GM12878 (cell line): ENCODE measurements around the gene CES4A. TPM values are rescaled to one million over a fixed set of nuclear protein-coding genes. Genes with fewer than 3 reads are reported as not detected.

ENCODE experiments used
- CREM ChIP-seq: IDR thresholded peaks from 2 replicates; pipeline ENCODE4 v1.6.1; 2014; ENCODE audit warnings: antibody characterized with exemption, low read depth
- EED ChIP-seq: sonication (generic); IDR thresholded peaks from 2 replicates; pipeline ENCODE4 v1.6.1; 2016; ENCODE audit warnings: antibody characterized with exemption, low read depth
- EP300 ChIP-seq, 2 experiments: fragments of 150-350 bp in 1 of 2; IDR thresholded peaks; 2 replicates each; pipeline ENCODE4 v1.6.1; 2011 to 2012; ENCODE audit warnings: low read depth in 2 of 2, low read length in 2 of 2, borderline replicate concordance in 1 of 2, improper control_type of control experiment in 1 of 2, inconsistent platforms in 1 of 2; ENCODE audit not compliant: control insufficient read depth in 1 of 2
- FOXK2 ChIP-seq: fragments of 450-650 bp; IDR thresholded peaks from 2 replicates; pipeline ENCODE4 v1.6.1; 2017; ENCODE audit warnings: mild to moderate bottlenecking, moderate library complexity
- GATAD2B ChIP-seq: fragments of 450-650 bp; conservative IDR thresholded peaks from 2 replicates; pipeline ENCODE4 v1.6.1; 2017; ENCODE audit warnings: low read depth, mild to moderate bottlenecking, moderate library complexity
- HDGF ChIP-seq: fragments of 450-650 bp; IDR thresholded peaks from 2 replicates; pipeline ENCODE4 v1.6.1; 2016; ENCODE audit warnings: antibody characterized with exemption
- IRF4 ChIP-seq: IDR thresholded peaks from 2 replicates; pipeline ENCODE4 v1.6.1; 2011; ENCODE audit warnings: low read depth, low read length
- MTA2 ChIP-seq: fragments of 450-650 bp; IDR thresholded peaks from 2 replicates; pipeline ENCODE4 v1.6.1; 2016; ENCODE audit warnings: low read depth, mild to moderate bottlenecking, moderate library complexity
- NR2C2 ChIP-seq: IDR thresholded peaks from 2 replicates; pipeline ENCODE4 v1.6.1; 2011; ENCODE audit warnings: borderline replicate concordance, low read depth; ENCODE audit not compliant: control insufficient read depth, insufficient read length
- POLR2A ChIP-seq: IDR thresholded peaks from 2 replicates; pipeline ENCODE4 v1.6.1; 2011; ENCODE audit warnings: low read depth, mild to moderate bottlenecking, low read length
- POLR2AphosphoS5 ChIP-seq: IDR thresholded peaks from 2 replicates; pipeline ENCODE4 v1.6.1; 2011; ENCODE audit warnings: mild to moderate bottlenecking, low read length, inconsistent platforms
- RELA ChIP-seq: fragments of 450-650 bp; IDR thresholded peaks from 2 replicates; pipeline ENCODE4 v1.8.0; 2014; ENCODE audit warnings: borderline replicate concordance; ENCODE audit not compliant: partially characterized antibody
- SIN3A ChIP-seq: IDR thresholded peaks from 2 replicates; pipeline ENCODE4 v1.6.1; 2012; ENCODE audit warnings: low read depth, low read length, improper control_type of control experiment
- SREBF1 ChIP-seq: IDR thresholded peaks from 2 replicates; pipeline ENCODE4 v1.6.1; 2012; ENCODE audit warnings: mild to moderate bottlenecking, low read length
- STAT1 ChIP-seq: fragments of 450-650 bp; conservative IDR thresholded peaks from 2 replicates; pipeline ENCODE4 v1.6.1; 2014; ENCODE audit warnings: antibody characterized with exemption, mild to moderate bottlenecking
- TAF1 ChIP-seq: IDR thresholded peaks from 2 replicates; pipeline ENCODE4 v1.6.1; 2011; ENCODE audit warnings: mild to moderate bottlenecking, low read depth, low read length, borderline replicate concordance
- TARDBP ChIP-seq: IDR thresholded peaks from 2 replicates; pipeline ENCODE4 v1.6.1; 2016; ENCODE audit warnings: borderline replicate concordance
- ZZZ3 ChIP-seq: IDR thresholded peaks from 2 replicates; pipeline ENCODE4 v1.6.1; 2011; ENCODE audit warnings: low read depth; ENCODE audit not compliant: control insufficient read depth, insufficient read length
- polyA plus RNA-seq, 11 experiments: library from polyadenylated mRNA; depleted of rRNA in 4 of 11; unstranded in 6 of 11; stranded (reverse) in 5 of 11; fragments of >200 nt; fragmentation: Nextera tagmentation in 4 of 11; fragmentation: Illumina TruSeq in 1 of 11; extraction: Ambion mirVana in 4 of 11; extraction: Trizol in 1 of 11; gene quantifications; 1 replicate in 1 of 11; 2 replicates in 10 of 11; pipeline versions ENCODE4 v1.2.1 to v1.2.3, GENCODE V29; 2011 to 2016; ENCODE audit warnings: inconsistent platforms in 2 of 11, missing spikeins in 2 of 11, low read depth in 1 of 11
- total RNA-seq, 4 experiments: library from RNA; depleted of rRNA in 3 of 4; stranded (reverse); fragments of >200 nt in 3 of 4; fragmentation: Illumina TruSeq in 1 of 4; extraction: Trizol in 1 of 4; gene quantifications; 2 replicates each; pipeline versions ENCODE4 v1.2.1 to v1.2.3, GENCODE V29; 2013 to 2021
- TF ChIP-seq, protein P1 (sequence below): fragments of 150-350 bp; IDR thresholded peaks from 2 replicates; pipeline ENCODE4 v1.6.1; 2014; ENCODE audit warnings: mild to moderate bottlenecking, low read depth, low read length
- TF ChIP-seq, protein P2 (sequence below): IDR thresholded peaks from 2 replicates; pipeline ENCODE4 v1.6.1; 2011; ENCODE audit warnings: low read depth, low read length, improper control_type of control experiment, borderline replicate concordance
- TF ChIP-seq, protein P3 (sequence below): fragments of 450-650 bp; conservative IDR thresholded peaks from 2 replicates; pipeline ENCODE4 v1.6.1; 2017; ENCODE audit warnings: mild to moderate bottlenecking, moderate library complexity
- TF ChIP-seq, protein P4 (sequence below): IDR thresholded peaks from 2 replicates; pipeline ENCODE4 v1.6.1; 2011; ENCODE audit warnings: mild to moderate bottlenecking, low read depth, low read length, moderate library complexity; ENCODE audit not compliant: insufficient replicate concordance
- TF ChIP-seq, protein P5 (sequence below): fragments of 450-650 bp; IDR thresholded peaks from 2 replicates; pipeline ENCODE4 v1.6.1; 2017; ENCODE audit warnings: low read depth, mild to moderate bottlenecking, moderate library complexity

CES4A gene
- total and polyA plus RNA-seq, 10 of the 15 experiments (the other 5 are each of a cell fraction or from before 2014, with no cell fraction given), result 0.05 to 5.0 (median 2.1) TPM

DNA sequence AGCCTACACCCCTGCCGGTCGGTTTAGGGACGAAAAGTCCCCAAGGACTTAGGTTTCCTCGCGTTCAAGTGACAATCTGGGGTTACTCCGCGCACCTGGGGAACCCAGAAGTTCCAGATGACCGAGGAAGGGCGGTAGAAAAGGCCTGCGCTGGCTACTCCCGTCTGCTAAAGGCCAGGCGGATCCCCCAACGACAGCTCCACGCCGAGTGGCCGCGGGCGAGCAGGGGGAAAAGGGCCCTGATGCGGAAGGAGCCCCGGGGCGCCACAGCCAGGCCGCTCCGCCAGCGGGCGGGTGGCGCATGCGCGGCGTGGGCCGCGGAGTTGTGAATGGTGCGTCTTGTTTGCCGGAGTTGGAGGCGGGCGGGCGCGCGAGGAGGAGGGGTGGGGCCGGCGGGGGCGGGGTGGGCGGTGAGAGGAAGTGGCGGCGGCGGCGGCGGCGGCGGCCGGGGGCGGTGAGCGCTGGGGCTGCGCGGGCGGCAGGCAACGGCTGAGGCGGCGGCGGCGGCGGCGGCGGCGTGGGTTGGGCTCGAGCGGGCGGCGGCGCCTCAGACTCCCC is 40.4 kb downstream of the CES4A start, which contains the start of gene CBFB (continued):
- TF ChIP-seq, protein P1, sequence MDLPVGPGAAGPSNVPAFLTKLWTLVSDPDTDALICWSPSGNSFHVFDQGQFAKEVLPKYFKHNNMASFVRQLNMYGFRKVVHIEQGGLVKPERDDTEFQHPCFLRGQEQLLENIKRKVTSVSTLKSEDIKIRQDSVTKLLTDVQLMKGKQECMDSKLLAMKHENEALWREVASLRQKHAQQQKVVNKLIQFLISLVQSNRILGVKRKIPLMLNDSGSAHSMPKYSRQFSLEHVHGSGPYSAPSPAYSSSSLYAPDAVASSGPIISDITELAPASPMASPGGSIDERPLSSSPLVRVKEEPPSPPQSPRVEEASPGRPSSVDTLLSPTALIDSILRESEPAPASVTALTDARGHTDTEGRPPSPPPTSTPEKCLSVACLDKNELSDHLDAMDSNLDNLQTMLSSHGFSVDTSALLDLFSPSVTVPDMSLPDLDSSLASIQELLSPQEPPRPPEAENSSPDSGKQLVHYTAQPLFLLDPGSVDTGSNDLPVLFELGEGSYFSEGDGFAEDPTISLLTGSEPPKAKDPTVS, result no peak
- TF ChIP-seq SREBF1, result no peak
- TF ChIP-seq STAT1, result peak; percentile 59; the same call in 1 of the 2 replicates
- TF ChIP-seq, protein P2, sequence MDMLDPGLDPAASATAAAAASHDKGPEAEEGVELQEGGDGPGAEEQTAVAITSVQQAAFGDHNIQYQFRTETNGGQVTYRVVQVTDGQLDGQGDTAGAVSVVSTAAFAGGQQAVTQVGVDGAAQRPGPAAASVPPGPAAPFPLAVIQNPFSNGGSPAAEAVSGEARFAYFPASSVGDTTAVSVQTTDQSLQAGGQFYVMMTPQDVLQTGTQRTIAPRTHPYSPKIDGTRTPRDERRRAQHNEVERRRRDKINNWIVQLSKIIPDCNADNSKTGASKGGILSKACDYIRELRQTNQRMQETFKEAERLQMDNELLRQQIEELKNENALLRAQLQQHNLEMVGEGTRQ, result no peak
- TF ChIP-seq CREM, result peak; percentile 31; the same call in 1 of the 2 replicates
- TF ChIP-seq MTA2, result 0 out of 2 replicates have a peak, but pooled peaks have one; percentile 26
- TF ChIP-seq, protein P3, sequence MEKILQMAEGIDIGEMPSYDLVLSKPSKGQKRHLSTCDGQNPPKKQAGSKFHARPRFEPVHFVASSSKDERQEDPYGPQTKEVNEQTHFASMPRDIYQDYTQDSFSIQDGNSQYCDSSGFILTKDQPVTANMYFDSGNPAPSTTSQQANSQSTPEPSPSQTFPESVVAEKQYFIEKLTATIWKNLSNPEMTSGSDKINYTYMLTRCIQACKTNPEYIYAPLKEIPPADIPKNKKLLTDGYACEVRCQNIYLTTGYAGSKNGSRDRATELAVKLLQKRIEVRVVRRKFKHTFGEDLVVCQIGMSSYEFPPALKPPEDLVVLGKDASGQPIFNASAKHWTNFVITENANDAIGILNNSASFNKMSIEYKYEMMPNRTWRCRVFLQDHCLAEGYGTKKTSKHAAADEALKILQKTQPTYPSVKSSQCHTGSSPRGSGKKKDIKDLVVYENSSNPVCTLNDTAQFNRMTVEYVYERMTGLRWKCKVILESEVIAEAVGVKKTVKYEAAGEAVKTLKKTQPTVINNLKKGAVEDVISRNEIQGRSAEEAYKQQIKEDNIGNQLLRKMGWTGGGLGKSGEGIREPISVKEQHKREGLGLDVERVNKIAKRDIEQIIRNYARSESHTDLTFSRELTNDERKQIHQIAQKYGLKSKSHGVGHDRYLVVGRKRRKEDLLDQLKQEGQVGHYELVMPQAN, result peak; percentile 72
- TF ChIP-seq FOXK2, result no peak
- TF ChIP-seq EP300 (IDR thresholded peaks at IDR 0.05; ENCODE audit: borderline replicate concordance in 1 of 2, control insufficient read depth in 1 of 2, low read depth in 2 of 2, low read length in 2 of 2), result no peak
- peak; percentile 98 for TF ChIP-seq POLR2A
- TF ChIP-seq GATAD2B, result peak; percentile 63; the same call in 1 of the 2 replicates
- peak; percentile 89 for TF ChIP-seq TAF1
- peak; percentile 22 for TF ChIP-seq RELA
- no peak for TF ChIP-seq TARDBP
- TF ChIP-seq, protein P4, sequence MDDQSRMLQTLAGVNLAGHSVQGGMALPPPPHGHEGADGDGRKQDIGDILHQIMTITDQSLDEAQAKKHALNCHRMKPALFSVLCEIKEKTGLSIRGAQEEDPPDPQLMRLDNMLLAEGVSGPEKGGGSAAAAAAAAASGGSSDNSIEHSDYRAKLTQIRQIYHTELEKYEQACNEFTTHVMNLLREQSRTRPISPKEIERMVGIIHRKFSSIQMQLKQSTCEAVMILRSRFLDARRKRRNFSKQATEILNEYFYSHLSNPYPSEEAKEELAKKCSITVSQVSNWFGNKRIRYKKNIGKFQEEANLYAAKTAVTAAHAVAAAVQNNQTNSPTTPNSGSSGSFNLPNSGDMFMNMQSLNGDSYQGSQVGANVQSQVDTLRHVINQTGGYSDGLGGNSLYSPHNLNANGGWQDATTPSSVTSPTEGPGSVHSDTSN, result no peak
- TF ChIP-seq SIN3A, result peak; percentile 82
- TF ChIP-seq POLR2AphosphoS5, result peak; percentile 92
- TF ChIP-seq ZZZ3, result no peak
- 0 out of 2 replicates have a peak, but pooled peaks have one; percentile 32 for TF ChIP-seq EED
- no peak for TF ChIP-seq NR2C2
- TF ChIP-seq, protein P5, sequence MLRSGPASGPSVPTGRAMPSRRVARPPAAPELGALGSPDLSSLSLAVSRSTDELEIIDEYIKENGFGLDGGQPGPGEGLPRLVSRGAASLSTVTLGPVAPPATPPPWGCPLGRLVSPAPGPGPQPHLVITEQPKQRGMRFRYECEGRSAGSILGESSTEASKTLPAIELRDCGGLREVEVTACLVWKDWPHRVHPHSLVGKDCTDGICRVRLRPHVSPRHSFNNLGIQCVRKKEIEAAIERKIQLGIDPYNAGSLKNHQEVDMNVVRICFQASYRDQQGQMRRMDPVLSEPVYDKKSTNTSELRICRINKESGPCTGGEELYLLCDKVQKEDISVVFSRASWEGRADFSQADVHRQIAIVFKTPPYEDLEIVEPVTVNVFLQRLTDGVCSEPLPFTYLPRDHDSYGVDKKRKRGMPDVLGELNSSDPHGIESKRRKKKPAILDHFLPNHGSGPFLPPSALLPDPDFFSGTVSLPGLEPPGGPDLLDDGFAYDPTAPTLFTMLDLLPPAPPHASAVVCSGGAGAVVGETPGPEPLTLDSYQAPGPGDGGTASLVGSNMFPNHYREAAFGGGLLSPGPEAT, result peak; percentile 42; the same call in 1 of the 2 replicates
- no peak for TF ChIP-seq IRF4
- peak; percentile 72 for TF ChIP-seq HDGF
